Measurements from ENCODE around the gene IQGAP1.
A peak's percentile ranks its signal among the peaks of the same experiment; 100 is the strongest.
"Not testable (repeated sequence)": the region's sequence is repeated elsewhere in the genome, so short reads cannot be mapped to it uniquely, and the experiment has no call there.

The IQGAP1 gene, protein sequence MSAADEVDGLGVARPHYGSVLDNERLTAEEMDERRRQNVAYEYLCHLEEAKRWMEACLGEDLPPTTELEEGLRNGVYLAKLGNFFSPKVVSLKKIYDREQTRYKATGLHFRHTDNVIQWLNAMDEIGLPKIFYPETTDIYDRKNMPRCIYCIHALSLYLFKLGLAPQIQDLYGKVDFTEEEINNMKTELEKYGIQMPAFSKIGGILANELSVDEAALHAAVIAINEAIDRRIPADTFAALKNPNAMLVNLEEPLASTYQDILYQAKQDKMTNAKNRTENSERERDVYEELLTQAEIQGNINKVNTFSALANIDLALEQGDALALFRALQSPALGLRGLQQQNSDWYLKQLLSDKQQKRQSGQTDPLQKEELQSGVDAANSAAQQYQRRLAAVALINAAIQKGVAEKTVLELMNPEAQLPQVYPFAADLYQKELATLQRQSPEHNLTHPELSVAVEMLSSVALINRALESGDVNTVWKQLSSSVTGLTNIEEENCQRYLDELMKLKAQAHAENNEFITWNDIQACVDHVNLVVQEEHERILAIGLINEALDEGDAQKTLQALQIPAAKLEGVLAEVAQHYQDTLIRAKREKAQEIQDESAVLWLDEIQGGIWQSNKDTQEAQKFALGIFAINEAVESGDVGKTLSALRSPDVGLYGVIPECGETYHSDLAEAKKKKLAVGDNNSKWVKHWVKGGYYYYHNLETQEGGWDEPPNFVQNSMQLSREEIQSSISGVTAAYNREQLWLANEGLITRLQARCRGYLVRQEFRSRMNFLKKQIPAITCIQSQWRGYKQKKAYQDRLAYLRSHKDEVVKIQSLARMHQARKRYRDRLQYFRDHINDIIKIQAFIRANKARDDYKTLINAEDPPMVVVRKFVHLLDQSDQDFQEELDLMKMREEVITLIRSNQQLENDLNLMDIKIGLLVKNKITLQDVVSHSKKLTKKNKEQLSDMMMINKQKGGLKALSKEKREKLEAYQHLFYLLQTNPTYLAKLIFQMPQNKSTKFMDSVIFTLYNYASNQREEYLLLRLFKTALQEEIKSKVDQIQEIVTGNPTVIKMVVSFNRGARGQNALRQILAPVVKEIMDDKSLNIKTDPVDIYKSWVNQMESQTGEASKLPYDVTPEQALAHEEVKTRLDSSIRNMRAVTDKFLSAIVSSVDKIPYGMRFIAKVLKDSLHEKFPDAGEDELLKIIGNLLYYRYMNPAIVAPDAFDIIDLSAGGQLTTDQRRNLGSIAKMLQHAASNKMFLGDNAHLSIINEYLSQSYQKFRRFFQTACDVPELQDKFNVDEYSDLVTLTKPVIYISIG (N-terminal part only)

DNA sequence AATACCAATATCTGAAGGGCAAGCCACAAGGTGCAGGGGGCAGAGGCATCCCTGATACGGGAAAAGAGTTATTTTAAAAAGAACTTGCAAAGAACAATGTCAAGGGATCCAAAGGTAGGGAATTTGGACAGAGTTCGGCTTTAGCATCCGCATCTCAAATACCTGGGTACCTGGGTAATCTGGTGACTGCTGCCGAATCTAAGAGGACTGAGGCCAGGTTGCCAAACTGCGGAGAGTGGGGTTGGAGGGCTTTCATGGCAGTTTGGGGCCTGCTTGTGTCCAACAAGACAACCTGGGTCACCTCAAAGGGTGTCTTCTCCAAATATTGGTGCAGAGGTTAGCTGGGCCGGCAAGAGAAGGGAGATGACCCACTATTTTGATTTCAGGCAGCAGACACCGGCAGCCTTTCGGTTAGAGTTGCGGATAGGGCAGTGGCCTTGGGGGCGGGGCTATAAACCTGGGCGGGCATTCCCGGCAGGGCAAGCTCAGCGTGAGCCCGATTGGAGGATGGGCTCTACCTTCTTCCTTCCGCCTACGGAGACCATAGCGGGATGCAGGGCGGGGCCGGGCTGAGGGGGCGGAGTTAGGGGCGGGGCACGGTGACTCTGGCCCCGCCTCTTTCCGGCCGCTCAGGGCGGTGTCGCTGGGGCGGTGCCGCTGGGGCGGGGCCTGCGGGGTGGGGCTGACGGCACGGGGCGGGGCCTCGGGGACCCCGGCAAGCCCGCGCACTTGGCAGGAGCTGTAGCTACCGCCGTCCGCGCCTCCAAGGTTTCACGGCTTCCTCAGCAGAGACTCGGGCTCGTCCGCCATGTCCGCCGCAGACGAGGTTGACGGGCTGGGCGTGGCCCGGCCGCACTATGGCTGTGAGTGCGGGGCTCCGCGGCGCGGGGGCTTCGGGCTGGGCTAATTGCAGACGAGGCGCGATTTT lies at the start of gene IQGAP1:
TSS of gene IQGAP1 (plus strand) at position 709 of the 928 bp plus-strand sequence. CDS start at position 809, 100 bp downstream.
- DNase-seq (ENCODE audit: extremely low read depth in 1 of 2, low read depth in 1 of 2): peak; percentile 89 to 95

DNA sequence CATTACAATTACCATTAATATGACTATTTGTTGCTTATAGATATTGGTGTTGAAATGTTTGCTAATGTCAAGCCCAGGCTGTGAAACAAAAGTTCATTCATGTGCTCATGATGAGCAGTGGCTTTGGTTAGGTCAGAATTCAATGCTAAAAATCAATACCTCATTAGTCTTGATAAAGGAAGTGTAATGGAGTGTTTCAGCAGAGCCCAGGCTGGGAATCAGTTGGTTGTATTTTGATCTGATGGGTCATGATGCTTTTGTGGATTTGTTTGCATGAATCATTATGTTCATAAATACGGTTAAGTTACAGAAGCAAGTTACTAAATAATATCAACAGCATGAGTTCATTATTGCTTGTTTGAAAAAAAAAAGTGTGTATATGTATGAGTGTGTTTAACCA lies 49.5 kb upstream of the IQGAP1 start:
- no peak for DNase-seq (ENCODE audit: extremely low read depth in 1 of 2, low read depth in 1 of 2)

DNA sequence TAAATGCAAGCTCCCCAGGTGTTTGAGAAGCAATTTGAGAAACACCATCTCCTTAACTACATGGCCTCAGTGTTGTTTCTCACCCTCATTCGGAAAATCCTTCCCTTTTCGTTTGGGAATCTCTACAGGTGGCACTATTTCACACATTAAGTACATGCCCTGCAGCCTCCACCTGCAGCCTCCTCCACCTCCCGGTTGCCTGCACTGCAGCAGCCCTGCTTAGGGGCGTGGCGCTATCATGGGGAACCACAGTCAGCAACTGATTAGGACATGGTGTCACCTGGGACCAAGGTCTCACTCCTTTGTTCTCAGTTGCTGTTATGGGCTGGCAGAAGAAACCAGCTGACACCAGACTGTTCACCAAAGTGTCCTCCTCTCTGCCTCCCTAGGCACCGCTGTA lies 47.7 kb upstream of the IQGAP1 start:
- no peak for DNase-seq (ENCODE audit: extremely low read depth in 1 of 2, low read depth in 1 of 2)

DNA sequence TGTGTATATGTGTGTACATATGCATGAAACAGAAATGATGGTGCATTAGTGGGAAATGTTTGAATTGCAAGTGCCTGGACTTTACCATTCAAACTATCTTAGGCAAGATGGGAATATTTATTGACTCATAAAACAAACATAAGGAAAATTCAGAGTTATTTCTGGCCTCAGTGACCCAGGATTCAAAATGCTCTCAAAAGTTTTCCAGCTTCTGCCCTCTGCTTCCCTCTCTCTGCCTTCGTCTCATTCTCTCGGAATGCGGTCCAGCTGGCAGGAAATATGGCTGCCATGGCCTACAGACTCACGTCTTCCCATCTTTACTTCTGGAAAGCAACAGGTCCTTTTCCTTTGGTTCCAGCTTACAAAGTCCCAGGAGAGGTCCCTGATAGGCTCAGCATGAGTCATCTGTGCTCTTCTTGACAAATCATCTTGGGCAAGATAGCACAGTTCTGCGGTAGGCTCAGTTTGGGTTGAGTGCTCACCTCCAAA lies 44.7 kb upstream of the IQGAP1 start:
- no peak for DNase-seq (ENCODE audit: extremely low read depth in 1 of 2, low read depth in 1 of 2)

DNA sequence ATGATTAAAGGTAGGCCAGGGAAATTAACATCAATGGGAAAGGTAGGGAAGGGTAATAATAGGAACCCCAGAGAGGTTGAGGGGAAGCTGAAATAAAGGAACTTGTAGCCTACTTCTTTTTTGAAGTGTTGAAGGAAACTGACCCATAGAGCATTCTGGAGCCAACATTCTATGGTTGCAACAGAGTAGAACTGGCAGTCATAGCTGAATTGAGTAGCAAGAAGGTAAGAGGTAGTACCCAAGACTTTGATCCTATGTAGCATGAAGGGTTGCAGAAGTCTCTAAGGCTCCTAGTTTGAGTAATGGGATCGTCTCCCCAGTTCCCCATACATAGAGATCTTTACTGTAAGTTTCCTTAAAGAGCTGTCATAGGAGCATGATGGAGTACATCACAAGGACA lies 43.4 kb upstream of the IQGAP1 start:
- DNase-seq (ENCODE audit: extremely low read depth in 1 of 2, low read depth in 1 of 2): no peak

DNA sequence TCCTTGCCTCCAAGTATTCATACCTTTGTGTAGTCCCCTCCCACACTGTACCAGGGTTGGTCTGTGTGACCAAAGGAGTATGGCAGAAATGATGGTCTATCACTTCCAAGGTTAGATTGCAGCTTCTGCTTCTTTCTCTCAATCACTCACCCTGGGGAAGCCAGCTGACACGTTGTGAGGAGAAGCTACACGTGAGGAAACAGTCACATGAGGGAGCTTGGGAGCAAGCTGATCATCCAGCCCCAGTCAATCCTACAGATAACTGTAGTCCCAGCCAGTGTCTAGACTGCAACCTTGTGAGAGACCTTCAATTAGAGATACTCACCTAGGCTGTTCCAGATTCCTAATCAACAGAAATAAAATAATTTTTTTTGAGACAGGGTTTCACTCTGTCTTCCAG lies 42.2 kb upstream of the IQGAP1 start:
- no peak for DNase-seq (ENCODE audit: extremely low read depth in 1 of 2, low read depth in 1 of 2)

DNA sequence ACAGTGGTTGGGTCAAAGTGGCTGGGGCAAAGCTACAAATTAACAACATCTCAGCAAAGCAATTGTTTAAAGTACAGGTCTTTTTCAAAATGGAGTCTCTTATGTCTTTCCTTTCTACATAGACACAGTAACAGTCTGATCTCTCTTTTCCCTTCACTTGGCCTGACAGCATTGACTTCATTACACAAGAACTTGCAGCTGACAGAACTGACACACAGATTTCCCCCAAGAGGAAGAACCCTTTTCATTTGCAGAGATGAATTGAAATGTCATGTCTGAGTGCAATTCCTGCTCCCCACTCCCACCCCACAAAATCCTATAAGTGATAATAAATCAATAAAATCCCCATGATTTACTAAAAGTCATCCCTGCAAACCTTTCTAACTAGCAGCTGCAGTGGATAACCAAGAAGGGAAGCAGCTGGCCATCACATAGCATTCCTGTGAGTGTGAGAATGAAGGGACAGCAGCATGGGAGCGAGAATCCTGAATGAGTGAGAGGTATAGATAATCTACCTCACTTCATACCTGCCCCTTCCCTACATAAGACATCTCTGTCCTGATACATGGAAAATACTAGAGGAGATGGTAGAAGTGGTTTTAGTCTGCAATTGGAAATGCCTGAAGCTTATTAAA lies 40.5 kb upstream of the IQGAP1 start:
- DNase-seq (ENCODE audit: extremely low read depth in 1 of 2, low read depth in 1 of 2): not testable (repeated sequence)

DNA sequence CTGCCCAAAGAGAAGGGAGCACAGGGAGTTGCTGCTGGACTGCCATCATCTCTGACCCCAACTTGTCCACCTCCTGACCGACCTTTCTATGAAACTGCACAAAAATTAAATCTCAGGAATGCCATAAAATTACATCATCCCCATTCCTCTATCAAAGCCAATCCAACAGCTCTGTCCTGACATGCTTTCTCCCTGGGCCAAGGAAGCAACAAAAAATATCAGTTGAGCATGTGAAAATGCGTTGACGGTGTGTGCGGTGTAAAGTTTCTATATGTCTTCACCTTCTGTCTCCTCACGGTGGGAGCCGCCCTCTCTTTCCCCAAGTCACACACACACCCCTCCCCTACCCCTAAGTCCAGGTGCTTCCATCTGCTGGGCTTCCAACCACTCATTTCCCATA lies 39.6 kb upstream of the IQGAP1 start:
- DNase-seq (ENCODE audit: extremely low read depth in 1 of 2, low read depth in 1 of 2): no peak

DNA sequence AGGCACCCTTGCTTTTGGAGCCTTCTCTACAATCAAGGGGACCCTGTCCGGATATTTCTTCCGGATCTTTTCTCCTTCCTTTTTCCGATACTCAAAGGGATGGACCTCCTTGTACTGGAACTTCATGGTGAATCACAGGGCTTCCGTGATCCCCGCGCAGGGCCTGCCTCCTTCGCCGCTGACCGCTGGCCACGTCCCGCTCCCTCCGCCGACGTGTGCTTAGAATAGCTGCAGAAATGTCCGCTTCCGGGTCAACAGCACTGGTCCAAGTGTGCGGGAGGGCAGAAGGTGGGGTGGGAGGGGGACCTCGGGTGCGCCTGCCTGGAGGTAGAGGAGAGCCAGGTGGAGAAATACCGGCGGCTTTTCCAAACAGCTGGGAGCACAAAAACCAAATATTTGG lies 39.0 kb upstream of the IQGAP1 start:
- DNase-seq (ENCODE audit: extremely low read depth in 1 of 2, low read depth in 1 of 2): no peak

DNA sequence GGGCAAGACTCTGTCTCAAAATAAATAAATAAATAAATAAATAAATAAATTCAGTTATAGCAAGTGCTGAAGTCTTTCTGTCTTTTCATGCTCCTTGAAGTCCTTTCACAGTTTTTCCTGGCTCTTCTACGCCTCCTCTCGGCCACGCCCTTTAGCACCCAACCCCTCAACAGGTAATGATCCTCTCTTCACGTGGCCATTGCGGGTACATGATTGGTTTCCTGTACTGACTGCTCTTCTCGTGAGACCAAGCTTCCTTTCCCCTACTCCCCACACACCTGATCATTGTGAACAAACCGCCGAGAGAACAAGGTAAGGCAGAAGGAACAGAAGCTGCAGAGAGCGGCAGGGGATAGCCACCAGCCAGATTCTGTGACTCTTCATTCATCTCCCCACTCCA lies 38.2 kb upstream of the IQGAP1 start:
- DNase-seq (ENCODE audit: extremely low read depth in 1 of 2, low read depth in 1 of 2): no peak

DNA sequence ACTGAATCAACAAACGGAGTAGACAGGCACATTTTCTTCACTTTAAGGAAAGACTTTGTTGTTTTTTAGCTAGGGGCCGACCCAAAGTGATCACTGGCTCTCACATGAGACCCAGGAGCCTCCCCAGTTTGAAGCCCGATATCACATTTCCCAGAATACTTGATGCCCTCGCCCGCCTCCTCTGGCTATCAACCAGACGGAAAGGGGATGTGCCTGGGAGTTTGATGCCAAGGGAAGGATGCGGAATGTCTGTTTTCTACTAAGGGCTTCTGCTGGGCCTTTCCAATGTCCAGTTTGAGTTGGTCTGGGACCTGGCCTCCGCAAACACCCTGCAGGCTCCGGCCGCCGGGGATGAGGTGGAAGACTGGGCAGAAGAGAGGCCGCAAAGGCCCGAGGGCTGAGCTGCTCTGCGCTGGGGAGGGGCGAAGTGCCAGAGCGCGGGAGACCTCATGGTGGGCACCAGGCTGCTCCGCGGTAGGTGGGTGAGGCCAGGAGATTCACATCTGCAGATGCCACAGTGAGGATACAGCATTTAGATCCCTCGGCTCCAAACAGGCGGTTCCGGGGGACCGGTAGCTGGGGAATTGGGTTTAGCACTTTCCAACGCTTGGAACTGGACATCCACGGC lies 36.4 kb upstream of the IQGAP1 start:
- DNase-seq (ENCODE audit: extremely low read depth in 1 of 2, low read depth in 1 of 2): peak in 1 of 2 donors; percentile 3

DNA sequence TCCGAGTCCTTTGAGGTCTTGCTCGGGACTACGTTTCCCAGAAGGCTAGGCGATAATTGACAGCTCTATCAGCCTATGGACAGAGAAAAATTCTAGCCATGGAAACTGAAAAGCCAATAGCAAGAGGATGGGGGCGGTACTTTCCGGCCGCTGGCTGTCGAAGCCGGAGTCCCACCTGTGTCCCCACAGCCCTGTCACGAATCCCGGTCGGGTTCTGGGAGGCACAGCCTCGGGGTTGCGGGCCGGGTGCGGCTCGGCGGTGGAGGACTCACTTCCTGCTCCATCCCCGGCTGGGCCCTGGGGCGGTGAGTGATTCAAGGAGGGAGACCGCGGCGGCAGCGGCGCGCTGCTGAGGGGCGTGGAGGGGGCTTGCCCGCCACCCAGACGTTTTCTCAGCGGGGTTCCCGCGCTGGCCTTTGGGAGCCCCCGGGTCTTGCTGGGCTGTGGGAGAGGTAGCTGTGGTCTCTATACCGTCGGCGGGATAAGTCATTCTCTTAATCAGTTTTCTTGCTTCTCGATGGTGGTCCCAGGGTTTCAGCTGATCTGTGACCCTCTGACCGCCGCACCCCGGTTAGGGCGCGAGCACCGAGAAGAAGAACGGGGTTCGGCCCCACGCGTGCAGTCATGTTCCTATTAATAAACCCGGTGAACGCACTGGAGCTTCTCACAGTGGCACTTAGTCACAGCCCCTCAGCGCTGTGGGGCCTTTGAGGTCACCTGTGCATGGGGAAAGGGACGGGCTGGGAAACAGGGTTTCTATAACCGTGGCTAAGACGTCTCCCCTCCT lies 35.7 kb upstream of the IQGAP1 start, which contains the start of gene ZNF774:
TSS of gene ZNF774 (plus strand) at position 178 of the 787 bp plus-strand sequence. CDS start 2,377 bp downstream, outside the sequence.
- peak; percentile 71 to 78 for DNase-seq (ENCODE audit: extremely low read depth in 1 of 2, low read depth in 1 of 2)

DNA sequence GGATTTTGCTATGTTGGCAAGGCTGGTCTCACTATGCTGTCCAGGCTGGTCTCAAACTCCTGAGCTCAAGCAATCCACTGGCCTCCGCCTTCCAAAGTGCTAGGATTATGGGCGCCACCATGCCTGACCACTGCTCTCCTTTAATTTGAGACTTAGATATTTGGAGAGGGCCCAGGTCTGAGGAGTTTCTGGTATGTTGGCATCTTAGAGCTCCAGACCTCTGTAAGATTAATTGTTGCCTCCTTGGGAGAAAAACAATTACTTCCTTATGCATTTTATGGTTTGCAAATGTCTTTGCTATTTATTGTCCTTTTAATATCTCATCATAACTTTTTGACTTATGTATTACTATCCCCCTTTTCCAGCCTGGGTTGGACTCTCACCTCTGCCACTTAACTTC lies 33.1 kb upstream of the IQGAP1 start:
- no peak for DNase-seq (ENCODE audit: extremely low read depth in 1 of 2, low read depth in 1 of 2)

DNA sequence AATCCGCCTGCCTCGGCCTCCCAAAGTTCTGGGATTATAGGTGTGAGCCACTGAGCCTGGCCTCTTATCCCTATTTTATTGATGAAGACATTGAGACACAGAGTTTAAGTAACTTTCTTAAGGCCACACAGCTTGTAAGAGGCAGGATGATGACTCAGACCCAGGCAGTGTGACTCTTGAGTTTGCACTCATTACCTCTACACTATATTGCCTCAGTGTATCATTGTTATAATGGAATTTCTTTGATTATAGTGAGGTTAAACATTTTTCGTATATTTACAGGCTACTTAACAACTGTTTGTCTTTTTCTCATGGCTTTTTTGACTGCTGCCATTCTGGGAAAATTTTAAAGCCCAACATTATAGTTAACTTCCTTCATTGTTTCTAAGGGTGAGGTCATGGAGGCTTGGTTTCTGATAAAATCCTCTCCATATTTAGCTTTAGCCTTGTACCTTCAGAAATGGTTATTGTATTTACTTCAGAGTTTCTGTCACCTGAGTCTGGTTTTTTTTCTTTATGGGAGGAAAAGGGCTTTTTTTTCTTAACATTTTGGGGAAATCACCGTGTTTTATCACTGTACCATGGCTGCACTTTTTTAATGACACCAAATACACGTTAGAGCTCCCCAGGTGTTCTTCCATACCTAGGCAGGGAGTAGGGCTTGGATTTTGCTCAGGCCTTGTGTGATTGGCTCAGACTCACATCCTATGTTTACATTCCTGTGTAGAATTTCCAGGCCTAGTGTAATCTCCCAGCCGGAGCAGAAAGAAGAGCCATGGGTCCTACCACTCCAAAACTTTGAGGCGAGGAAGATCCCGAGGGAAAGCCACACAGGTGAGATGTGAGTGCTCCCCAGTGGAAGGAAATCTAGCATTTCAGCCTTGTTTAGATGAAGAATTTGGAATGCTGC lies 29.7 kb upstream of the IQGAP1 start:
- no peak for DNase-seq (ENCODE audit: extremely low read depth in 1 of 2, low read depth in 1 of 2)

DNA sequence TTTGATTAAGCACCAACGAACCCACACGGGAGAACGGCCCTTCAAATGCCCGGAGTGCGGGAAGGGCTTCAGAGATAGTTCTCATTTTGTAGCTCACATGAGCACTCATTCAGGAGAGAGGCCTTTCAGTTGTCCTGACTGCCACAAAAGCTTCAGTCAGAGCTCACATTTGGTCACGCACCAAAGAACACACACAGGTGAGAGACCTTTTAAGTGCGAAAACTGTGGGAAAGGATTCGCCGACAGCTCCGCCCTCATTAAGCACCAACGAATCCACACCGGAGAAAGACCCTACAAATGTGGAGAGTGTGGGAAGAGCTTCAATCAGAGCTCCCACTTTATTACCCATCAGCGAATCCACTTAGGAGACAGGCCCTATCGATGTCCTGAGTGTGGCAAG lies 27.3 kb upstream of the IQGAP1 start:
- DNase-seq (ENCODE audit: extremely low read depth in 1 of 2, low read depth in 1 of 2): no peak

DNA sequence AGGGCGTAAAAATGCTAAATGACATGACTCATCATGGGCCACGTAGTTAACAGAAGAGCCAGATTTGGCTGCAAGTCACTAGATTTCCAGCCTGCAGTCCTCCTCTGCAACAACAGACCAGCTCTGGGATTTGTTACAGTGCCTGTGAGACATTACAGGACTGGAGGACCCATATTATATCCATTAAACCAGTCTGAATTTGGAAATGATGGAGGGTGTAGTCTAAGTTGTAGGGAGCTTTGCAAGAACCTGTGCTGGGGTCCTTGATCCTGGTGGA lies 25.2 kb upstream of the IQGAP1 start:
- no peak for DNase-seq (ENCODE audit: extremely low read depth in 1 of 2, low read depth in 1 of 2)

DNA sequence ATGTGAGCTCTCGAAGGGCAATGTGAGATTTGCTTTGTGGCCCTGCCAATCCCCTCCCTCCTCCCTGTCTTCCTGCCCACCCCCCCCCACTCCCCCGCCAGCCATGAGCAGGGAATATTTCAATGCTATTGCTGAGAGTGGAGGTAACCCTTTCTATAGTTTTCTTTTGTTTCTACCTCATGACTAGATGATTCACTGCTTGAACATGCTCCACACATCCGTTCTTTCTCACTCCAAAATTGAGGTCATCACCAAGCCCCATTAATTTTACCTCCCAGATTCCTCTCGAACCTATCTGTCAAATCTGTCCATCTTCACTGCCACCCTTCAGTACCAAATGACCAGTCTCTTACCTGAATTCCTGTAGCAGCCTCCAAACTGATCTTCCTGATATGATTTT lies 23.8 kb upstream of the IQGAP1 start:
- no peak for DNase-seq (ENCODE audit: extremely low read depth in 1 of 2, low read depth in 1 of 2)

Data from activated CD8-positive, alpha-beta memory T cell treated with anti-CD3 and anti-CD28 coated beads for 1 hour (primary cell).